GM20431 (cell line): ENCODE measurements around the gene PRR23E.

Experiments
- in situ Hi-C: fragments of 300-500 bp; cut with MseI, MboI; formaldehyde crosslinking; loops from one replicate; pipeline ENCODE4 v1.15.0; 2020; ENCODE audit warnings: low sequenced_read_pairs; ENCODE audit not compliant: unreplicated experiment

PRR23E gene

DNA sequence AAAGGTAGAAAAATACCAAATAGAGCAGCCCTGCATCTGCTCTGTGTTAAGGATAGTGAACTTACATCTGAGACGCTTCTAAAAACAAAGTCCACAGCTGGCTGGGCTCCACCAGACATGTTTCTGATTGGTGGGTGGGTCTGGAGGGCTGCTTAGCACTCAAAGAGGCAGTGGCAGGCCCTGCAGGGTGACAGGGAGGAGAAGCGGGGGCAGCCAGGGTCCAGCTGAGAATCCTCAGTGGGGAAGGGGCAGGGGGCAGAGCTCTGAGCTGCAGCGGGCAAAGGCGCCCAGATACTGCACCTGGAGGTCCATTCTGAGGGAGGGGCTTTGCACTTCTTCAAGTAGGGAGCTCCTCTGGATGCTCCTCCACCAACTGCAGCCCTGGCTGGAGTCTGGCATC lies 28.1 kb downstream of the PRR23E start:
- in situ Hi-C loops: no loop called here

DNA sequence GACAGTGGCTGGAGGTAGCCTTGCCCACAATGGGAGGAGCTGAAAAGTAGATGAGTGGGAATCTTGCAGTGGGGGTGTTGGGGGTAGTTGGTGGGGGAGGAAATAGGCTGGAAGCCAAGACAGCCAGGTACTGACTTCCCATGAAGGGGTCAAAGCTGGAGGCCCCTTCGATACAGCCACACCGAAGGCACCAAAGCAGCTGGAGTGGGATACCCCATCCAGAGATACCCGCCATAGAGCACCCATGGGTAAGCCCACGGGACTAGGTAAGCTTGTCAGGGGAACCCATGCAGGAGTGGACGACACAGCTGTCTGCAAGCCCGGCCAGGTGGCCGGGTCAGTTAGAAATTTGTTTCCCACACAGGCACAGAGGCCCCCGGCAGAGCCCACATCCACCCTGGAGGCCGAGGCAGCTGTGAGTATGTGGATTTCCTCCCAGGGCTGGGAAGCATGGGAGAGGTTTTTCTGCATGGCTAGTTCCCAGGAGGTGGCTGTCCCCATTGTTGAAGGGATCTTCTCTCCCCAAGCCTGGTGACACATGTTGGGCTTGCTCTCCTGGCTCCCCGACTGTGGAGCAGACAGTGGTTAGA lies 28.6 kb downstream of the PRR23E start:
- in situ Hi-C loops: no loop called here

DNA sequence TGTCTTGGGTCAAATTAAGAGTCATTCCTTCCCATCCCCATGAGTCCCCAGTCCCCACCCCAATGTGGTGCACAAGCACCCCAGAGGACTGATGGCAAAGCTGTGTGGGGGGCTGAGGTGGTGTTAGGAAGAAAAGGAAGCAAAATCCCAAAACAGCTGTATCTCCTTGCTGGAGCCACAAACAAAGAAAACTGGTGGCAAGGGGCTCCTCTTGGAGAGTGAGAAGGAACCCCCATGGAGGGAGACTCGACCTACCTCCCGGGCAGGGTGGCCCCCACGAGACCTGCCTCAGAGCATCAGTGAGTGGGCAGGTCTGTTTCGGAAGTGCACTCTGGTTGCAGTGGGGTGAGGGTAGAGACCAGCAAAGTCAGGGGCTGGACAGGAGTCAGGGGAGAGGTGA lies 29.2 kb downstream of the PRR23E start:
- in situ Hi-C loops: no loop called here

DNA sequence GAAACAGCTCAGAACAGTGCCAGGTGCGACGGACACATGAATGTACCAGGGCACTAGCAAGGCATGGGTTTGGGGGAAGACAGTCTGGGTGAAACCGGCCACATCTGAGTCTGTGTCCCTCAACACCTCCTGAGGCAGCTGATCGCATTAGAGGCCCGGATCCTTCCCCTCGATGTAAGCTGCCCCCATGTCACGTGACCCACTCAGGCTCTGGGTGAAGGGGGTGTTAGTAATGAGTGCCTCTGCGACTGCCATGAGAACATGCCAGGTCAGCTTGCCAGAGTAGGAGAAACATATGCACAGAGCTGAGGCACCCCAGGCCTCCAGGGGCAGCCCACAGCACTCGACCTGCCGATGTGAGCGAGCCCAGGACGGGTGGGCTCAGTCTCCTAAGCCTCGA lies 29.7 kb downstream of the PRR23E start:
- in situ Hi-C loops: no loop called here

DNA sequence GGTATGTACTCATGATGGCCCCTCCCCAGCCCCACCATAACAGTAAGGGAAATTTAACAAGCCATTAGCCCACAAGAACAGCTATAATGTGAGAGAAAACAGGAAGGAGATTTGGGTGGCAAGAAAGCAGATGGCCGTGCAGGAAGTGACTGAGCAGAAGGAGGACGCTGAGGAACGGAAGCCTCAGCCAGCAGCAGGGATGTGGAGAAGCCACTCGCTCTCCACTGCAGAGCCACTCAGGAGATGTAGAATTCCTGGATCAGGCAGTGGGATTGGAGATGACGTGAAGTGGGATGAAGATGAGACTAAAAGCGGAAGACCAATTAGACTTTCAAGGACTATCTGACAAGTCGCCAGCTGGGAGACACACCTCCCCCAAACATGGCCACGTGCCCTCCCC lies 31.2 kb downstream of the PRR23E start:
- in situ Hi-C loops: no loop called here

DNA sequence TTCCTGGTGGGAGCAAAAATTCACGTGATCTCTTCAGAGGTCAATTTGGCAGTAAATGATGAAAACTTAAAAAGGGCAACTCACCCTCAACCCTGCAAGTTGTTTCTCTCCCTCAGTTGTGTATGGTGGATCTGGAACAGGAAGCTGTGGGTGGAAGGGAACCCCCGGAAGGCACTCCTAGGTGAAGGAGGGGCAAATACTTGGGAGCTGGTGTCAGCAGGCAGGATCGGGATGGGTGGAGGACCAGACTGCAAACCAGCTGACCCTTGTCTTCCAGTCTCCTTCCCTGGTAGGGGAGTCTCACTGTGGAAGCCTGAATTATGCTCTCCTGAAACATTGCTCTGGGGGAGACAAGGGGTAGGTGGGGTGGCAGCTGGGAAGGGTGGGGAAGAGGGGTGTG lies 33.5 kb downstream of the PRR23E start:
- in situ Hi-C loops: no loop called here

DNA sequence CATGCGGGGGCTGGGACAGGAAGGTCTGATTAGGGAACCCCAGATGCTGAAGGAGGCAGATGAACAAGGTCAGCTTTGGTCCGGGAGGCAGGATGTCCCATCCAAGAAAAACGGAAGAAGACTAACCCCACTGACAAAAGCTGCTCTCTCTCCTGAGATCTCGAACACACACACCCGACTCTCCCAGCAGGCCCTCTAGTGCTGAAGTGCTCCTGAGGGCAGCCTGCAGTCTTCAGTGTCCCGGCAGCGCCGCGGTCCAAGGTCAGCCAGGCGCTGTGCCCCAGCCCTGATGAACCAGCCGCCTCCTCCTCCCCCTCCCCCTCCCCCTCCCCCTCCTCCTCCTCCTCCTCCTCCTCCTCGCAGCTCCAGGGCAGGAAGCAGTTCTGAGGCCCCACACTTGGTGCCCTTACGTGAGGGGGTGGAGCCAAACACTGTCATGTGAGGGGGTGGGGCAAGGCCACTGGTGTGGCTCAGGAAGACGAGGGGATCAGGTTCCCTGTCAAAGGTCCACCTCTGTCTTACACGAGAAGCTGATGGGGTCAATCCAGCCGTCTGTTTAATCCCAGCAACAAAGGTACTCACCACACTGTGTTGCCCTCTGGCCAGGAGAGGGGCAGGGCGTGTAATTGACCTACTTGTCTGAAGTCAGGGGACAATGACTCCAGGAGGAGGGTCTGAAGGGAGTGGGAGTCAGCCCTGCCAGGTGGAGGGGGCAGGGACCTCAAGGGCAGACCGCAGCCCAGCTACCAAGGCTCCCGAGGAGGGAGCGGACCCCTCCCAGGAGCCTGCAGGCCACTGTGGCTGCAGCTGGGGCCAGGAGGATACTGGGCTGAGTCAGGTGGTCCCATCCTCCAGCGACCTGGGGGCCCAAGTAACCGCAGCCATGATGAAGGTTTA lies 34.3 kb downstream of the PRR23E start:
- in situ Hi-C loops: no loop called here

DNA sequence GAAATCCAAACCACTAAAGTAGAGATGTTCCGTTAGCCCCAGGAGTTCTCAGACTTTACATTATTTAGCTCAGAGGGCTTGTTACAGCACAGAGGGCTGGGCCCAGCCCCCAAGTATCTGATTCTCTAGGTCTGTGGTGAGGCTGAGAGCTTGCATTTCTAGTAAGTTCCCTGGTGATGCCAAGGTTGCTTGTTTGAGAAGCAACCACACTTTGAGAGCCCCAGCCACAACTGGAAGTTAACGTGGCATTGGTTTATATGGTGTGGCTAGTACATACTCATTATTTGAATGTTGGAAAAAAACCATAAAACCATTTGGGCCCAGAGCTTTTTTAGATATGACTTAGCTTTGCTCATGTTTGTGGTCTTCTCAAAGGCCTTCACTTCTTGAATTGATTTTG lies 35.9 kb downstream of the PRR23E start:
- in situ Hi-C loops: no loop called here

DNA sequence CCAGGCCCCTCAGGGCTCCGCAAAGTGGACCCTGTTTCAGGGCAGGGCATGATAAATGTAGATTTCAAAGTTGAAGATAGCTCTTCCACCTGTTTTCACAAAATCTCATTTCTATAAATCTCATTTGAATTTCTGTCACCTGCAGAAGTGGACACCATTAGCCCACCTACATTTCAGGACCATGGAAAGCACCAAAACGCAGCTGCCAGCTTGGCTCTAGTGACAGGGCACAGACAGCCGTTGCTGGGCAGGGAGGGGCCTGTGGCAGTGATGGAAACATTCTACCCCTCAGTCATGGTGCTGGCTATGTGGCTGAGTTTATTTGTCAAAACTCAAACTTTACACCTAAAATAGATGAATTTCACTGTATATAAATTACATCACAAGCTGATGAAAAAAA lies 40.4 kb downstream of the PRR23E start:
- in situ Hi-C loops: no loop called here

DNA sequence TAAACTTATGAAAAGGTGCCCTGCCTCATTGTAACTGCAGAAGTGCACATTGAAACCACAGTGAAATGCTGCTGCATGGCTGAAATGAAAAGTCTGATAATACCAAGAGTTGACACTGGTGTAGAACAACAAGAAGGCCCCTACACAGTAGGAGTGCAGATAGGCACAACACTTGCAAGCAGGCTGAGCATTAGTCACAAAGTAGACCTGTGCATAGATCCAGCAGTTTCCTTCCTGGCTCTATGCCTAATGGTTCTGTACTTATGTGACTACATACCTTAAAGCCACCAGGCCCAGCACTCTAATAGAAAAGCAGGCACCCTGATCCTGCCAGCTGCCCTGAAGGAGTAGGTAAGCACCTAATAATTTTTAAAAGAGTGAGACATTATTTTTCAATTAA lies 41.8 kb downstream of the PRR23E start:
- in situ Hi-C loops: no loop called here

DNA sequence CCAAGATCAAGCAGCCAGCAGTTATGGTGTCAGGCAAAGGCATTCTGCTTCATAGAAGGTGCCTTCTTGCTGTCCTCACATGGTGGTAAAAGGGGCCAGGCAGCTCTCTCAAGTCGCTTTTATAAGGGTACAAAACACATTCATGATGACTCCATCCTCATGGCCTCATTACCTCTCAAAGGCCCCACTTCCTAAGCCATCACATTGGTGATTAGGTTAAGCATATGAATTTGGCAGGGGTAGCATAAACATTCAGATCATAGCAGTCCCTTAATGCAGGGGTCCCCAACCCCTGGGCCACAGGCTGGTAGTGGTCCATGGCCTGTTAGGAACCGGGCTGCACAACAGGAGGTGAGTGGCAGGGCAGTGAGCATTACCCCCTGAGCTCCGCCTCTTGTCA lies 42.8 kb downstream of the PRR23E start:
- in situ Hi-C loops: no loop called here

DNA sequence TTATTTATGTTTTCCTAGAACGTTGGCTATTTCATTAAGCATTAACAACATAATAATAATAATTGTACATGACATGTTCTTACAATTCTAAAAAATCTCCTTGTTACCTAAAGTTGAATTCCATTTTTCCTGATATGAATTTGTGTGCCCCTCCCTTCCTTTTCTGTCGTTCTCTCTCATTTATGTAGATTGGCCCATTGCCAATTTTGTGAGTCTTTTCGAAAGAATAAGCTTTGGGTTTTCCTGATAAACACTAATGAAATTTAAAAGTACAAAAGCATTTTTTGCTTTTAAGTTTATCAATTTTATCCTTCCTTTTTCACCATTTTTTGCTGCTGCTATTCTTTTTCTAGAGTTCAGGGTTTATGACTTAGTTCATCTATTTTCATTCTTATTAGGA lies 44.9 kb downstream of the PRR23E start:
- in situ Hi-C loops: no loop called here

DNA sequence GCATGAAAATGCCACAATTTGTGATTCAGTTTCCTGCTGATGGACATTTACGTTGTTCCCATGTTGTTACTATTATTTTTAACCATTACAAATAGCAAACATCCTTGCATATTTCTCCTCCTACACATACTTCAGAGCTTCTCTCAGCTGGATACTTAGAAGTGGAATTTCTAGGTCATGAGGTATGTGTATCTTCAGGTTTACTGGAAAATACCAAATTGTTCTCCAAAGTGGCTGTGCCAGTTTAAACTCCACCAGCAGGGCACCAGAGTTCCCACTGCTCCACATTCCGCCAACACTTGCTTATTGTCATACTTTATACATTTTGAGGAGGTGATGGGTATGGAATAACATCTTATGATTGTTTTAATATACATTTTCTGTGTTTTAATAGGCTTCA lies 45.7 kb downstream of the PRR23E start:
- in situ Hi-C loops: no loop called here

DNA sequence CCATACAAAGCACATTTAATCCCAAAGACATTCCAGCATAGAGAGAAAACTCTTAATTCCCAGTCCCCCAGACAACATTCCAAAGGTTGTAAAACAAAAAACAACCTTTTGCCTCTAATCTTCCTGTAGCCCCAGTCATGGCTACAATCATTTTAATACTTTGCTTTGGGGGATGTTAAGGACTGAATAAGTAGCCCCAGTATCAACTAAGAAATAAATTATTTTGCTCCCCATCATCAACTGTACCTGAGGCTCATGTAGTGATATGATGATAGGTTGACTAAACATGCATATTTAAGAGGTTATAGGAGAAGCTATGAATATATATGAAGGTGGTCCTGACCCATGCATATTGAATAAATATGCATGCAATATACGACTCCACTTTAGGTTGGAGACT lies 54.4 kb downstream of the PRR23E start:
- in situ Hi-C loops: no loop called here
